ENCODE measurements around the gene SYNPR.

GRCh38 chr3:63242124-63242523 lies 36.0 kb upstream of the SYNPR start:
- TF ChIP-seq CTCF (IDR thresholded peaks at IDR 0.05; ENCODE audit: low read length): no peak
- TF ChIP-seq EZH2 (optimal IDR thresholded peaks at IDR 0.05; ENCODE audit: low read depth, low read length): no peak
- no peak for TF ChIP-seq EZH2phosphoT487 (IDR thresholded peaks at IDR 0.05; ENCODE audit: low read length)

Data from MM.1S (cell line).